ENCODE data around the gene CD46.
A peak's percentile ranks its signal among the peaks of the same experiment; 100 is the strongest.
"Not testable (repeated sequence)": the region's sequence is repeated elsewhere in the genome, so short reads cannot be mapped to it uniquely, and the experiment has no call there.

CD46 gene

GRCh38 chr1:207751790-207752455 is at the start of gene CD46:
Gene CD46, plus strand, starts transcription at chr1:207752054. Its CDS starts 159 bp downstream, at chr1:207752213.
- in situ Hi-C loops (cut with HindIII; ENCODE audit: low pct_unique_long_range_greater_than_20kb, low sequenced_read_pairs): no loop called here
- peak; percentile 69 to 100 for DNase-seq (ENCODE audit: low read depth in 1 of 2, low spot score in 1 of 2)
- TF ChIP-seq JUND (IDR thresholded peaks at IDR 0.05; ENCODE audit: low read depth): no peak; the same call in 1 of the 2 replicates

GRCh38 chr1:207702317-207702716 is 49.5 kb upstream of the CD46 start:
- in situ Hi-C loops (cut with HindIII; ENCODE audit: low pct_unique_long_range_greater_than_20kb, low sequenced_read_pairs): no loop called here
- TF ChIP-seq JUND (IDR thresholded peaks at IDR 0.05; ENCODE audit: low read depth): no peak
- no peak for DNase-seq (ENCODE audit: low read depth in 1 of 2, low spot score in 1 of 2)

- DNase-seq (ENCODE audit: low read depth in 1 of 2, low spot score in 1 of 2): no peak
- no peak for TF ChIP-seq JUND (IDR thresholded peaks at IDR 0.05; ENCODE audit: low read depth)
- in situ Hi-C loops (cut with HindIII; ENCODE audit: low pct_unique_long_range_greater_than_20kb, low sequenced_read_pairs): no loop called here
These were observed 48.1 kb upstream of the CD46 start for GRCh38 chr1:207703712-207704111.

- in situ Hi-C loops (cut with HindIII; ENCODE audit: low pct_unique_long_range_greater_than_20kb, low sequenced_read_pairs); DNase-seq (ENCODE audit: low read depth in 1 of 2, low spot score in 1 of 2): not testable (repeated sequence)
These were observed 43.9 kb upstream of the CD46 start for GRCh38 chr1:207708004-207708403.

- peak in 1 of 2 experiments; percentile 84 for DNase-seq (ENCODE audit: low read depth in 1 of 2, low spot score in 1 of 2)
- no peak for TF ChIP-seq JUND (IDR thresholded peaks at IDR 0.05; ENCODE audit: low read depth)
- in situ Hi-C loops (cut with HindIII; ENCODE audit: low pct_unique_long_range_greater_than_20kb, low sequenced_read_pairs): no loop called here
These were observed 40.6 kb upstream of the CD46 start for GRCh38 chr1:207711285-207711684.

- in situ Hi-C loops (cut with HindIII; ENCODE audit: low pct_unique_long_range_greater_than_20kb, low sequenced_read_pairs); DNase-seq (ENCODE audit: low read depth in 1 of 2, low spot score in 1 of 2): not testable (repeated sequence)
These were observed 39.2 kb upstream of the CD46 start for GRCh38 chr1:207712701-207713100.

GRCh38 chr1:207713529-207713928 is 38.3 kb upstream of the CD46 start:
- no peak for DNase-seq (ENCODE audit: low read depth in 1 of 2, low spot score in 1 of 2)
- no peak for TF ChIP-seq JUND (IDR thresholded peaks at IDR 0.05; ENCODE audit: low read depth)
- in situ Hi-C loops (cut with HindIII; ENCODE audit: low pct_unique_long_range_greater_than_20kb, low sequenced_read_pairs): no loop called here

GRCh38 chr1:207719234-207719633 is 32.6 kb upstream of the CD46 start:
- in situ Hi-C loops (cut with HindIII; ENCODE audit: low pct_unique_long_range_greater_than_20kb, low sequenced_read_pairs): no loop called here
- no peak for DNase-seq (ENCODE audit: low read depth in 1 of 2, low spot score in 1 of 2)
- no peak for TF ChIP-seq JUND (IDR thresholded peaks at IDR 0.05; ENCODE audit: low read depth)

GRCh38 chr1:207728200-207728858 is 23.5 kb upstream of the CD46 start:
- not testable (repeated sequence) for DNase-seq (ENCODE audit: low read depth in 1 of 2, low spot score in 1 of 2)

GRCh38 chr1:207737503-207738157 is 14.2 kb upstream of the CD46 start:
- in situ Hi-C loops (cut with HindIII; ENCODE audit: low pct_unique_long_range_greater_than_20kb, low sequenced_read_pairs); DNase-seq (ENCODE audit: low read depth in 1 of 2, low spot score in 1 of 2): not testable (repeated sequence)

More at GRCh38 chr1:207728200-207728858, 23.5 kb upstream of the CD46 start:
- in situ Hi-C loops (cut with HindIII; ENCODE audit: low pct_unique_long_range_greater_than_20kb, low sequenced_read_pairs): not testable (repeated sequence)

GRCh38 chr1:207738158-207738659 is 13.6 kb upstream of the CD46 start:
- DNase-seq (ENCODE audit: low read depth in 1 of 2, low spot score in 1 of 2); in situ Hi-C loops (cut with HindIII; ENCODE audit: low pct_unique_long_range_greater_than_20kb, low sequenced_read_pairs): not testable (repeated sequence)

GRCh38 chr1:207740207-207740606 is 11.6 kb upstream of the CD46 start:
- no peak for TF ChIP-seq JUND (IDR thresholded peaks at IDR 0.05; ENCODE audit: low read depth)
- in situ Hi-C loops (cut with HindIII; ENCODE audit: low pct_unique_long_range_greater_than_20kb, low sequenced_read_pairs): no loop called here
- no peak for DNase-seq (ENCODE audit: low read depth in 1 of 2, low spot score in 1 of 2)
